GM23338 (cell line): ENCODE measurements around the gene FBXW11.

Source experiments
- ETS1 ChIP-seq: IDR thresholded peaks from 2 replicates; pipeline ENCODE4 v1.6.1; 2016; ENCODE audit warnings: antibody characterized with exemption
- EZH2 ChIP-seq: fragments of 200-600 bp; sonication (generic); IDR thresholded peaks from one replicate; pipeline ENCODE4 v1.8.0; 2017; ENCODE audit warnings: antibody characterized with exemption, mild to moderate bottlenecking, low read depth; ENCODE audit not compliant: unreplicated experiment
- EZH2phosphoT487 ChIP-seq: fragments of 200-600 bp; sonication (generic); IDR thresholded peaks from one replicate; pipeline ENCODE4 v1.8.1; 2018; ENCODE audit warnings: antibody characterized with exemption; ENCODE audit not compliant: unreplicated experiment
- JUNB ChIP-seq: IDR thresholded peaks from one replicate; pipeline ENCODE4 v1.6.1; 2016; ENCODE audit warnings: antibody characterized with exemption; ENCODE audit not compliant: unreplicated experiment
- POLR2AphosphoS5 ChIP-seq: IDR thresholded peaks from 2 replicates; pipeline ENCODE4 v1.6.1; 2016; ENCODE audit warnings: antibody characterized with exemption, low read depth
- REST ChIP-seq: IDR thresholded peaks from one replicate; pipeline ENCODE4 v1.6.1; 2018; ENCODE audit warnings: antibody characterized with exemption; ENCODE audit not compliant: unreplicated experiment
- TF ChIP-seq, protein P1 (sequence below), 2 experiments: fragments of 200-600 bp in 1 of 2; sonication (generic) in 1 of 2; conservative IDR thresholded peaks; 2 replicates each; pipeline versions ENCODE4 v1.5.1 to v1.6.1; 2016 to 2017; ENCODE audit warnings: antibody characterized with exemption in 2 of 2, low read depth in 2 of 2, mild to moderate bottlenecking in 2 of 2, moderate library complexity in 1 of 2

DNA sequence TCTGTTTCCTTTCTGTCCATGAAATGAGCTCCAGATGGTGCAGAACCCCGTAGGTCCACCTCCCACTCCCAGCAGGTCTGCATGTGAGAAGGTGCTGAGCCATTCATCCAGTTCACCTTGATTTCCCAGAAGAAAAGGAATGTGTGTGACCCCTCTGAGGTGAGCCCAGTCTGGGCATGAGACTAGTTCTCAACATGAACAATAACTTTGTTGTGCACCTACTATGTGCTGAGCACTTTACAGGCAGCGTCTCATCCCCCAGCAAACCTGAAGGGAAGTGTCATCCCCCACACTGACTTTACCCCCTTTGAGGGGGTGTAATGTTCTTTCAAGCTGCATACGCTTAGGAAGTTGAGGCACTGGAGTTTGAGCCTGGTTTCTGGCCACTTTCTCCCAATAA is 159.4 kb downstream of the FBXW11 start:
- TF ChIP-seq ETS1 (no peak), EZH2 (no peak), POLR2AphosphoS5 (no peak), EZH2phosphoT487 (no peak), REST (no peak), JUNB (no peak)
- TF ChIP-seq, protein P1, sequence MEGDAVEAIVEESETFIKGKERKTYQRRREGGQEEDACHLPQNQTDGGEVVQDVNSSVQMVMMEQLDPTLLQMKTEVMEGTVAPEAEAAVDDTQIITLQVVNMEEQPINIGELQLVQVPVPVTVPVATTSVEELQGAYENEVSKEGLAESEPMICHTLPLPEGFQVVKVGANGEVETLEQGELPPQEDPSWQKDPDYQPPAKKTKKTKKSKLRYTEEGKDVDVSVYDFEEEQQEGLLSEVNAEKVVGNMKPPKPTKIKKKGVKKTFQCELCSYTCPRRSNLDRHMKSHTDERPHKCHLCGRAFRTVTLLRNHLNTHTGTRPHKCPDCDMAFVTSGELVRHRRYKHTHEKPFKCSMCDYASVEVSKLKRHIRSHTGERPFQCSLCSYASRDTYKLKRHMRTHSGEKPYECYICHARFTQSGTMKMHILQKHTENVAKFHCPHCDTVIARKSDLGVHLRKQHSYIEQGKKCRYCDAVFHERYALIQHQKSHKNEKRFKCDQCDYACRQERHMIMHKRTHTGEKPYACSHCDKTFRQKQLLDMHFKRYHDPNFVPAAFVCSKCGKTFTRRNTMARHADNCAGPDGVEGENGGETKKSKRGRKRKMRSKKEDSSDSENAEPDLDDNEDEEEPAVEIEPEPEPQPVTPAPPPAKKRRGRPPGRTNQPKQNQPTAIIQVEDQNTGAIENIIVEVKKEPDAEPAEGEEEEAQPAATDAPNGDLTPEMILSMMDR (conservative IDR thresholded peaks at IDR 0.05; ENCODE audit: low read depth in 2 of 2): no peak
